BJ (cell line): ENCODE measurements around the gene DDOST. TPM values are rescaled to one million over a fixed set of nuclear protein-coding genes. Genes with fewer than 3 reads are reported as not detected.
A peak's percentile ranks its signal among the peaks of the same experiment; 100 is the strongest.

Source experiments
- CTCF ChIA-PET: fragments of 350-600 bp; formaldehyde crosslinking; extraction: SDS; loops from one replicate; lab custom pipeline; 2021; ENCODE audit warnings: antibody characterized with exemption, inconsistent platforms; lab: Yijun Ruan, JAX
- POLR2A ChIA-PET: fragments of 300-600 bp; sonication (Branson Sonifier 250); formaldehyde crosslinking; extraction: SDS; loops from one replicate; lab custom pipeline; 2021; ENCODE audit warnings: antibody characterized with exemption; lab: Charles Lee
- DNase-seq: peaks from one replicate; pipeline ENCODE4 v3.0.0-alpha.2; 2011; ENCODE audit warnings: low read depth
- H3K27me3 ChIP-seq: 2 replicates; pipeline ENCODE4 v1.6.0; 2011; ENCODE audit warnings: low read length; ENCODE audit not compliant: control insufficient read depth, insufficient read depth
- H3K36me3 ChIP-seq: 2 replicates; pipeline ENCODE4 v1.5.1; 2011; ENCODE audit warnings: low read length; ENCODE audit not compliant: control insufficient read depth, insufficient read depth
- H3K4me3 ChIP-seq: 2 replicates; pipeline ENCODE4 v1.5.1; 2011; ENCODE audit warnings: low read depth, mild to moderate bottlenecking, control low read depth, low read length
- CTCF ChIP-seq: IDR thresholded peaks from 2 replicates; pipeline ENCODE4 v1.5.1; 2011; ENCODE audit warnings: low read depth, mild to moderate bottlenecking, control low read depth, inconsistent platforms, low read length, moderate library complexity; ENCODE audit not compliant: insufficient read depth
- polyA plus RNA-seq: library from polyadenylated mRNA; depleted of rRNA; stranded (reverse); fragments of >200 nt; gene quantifications from 2 replicates; pipeline ENCODE4 v1.2.3, GENCODE V29; 2011

The DDOST gene
- polyA plus RNA-seq, 1 experiment = 581 TPM

- no peak for TF ChIP-seq CTCF
- CTCF ChIA-PET = interaction anchor here (2.1 kb wide), 1 partner anchor 492 kb away, joined by 8 read pairs; no protein-coding TSS in a partner anchor
- H3K4me3 ChIP-seq = no peak overlapping the region
- POLR2A ChIA-PET = no interaction called here
- no peak for DNase-seq
- no peaks in the 10 kb centered on the region for H3K27me3 ChIP-seq
- H3K36me3 ChIP-seq = no peaks in the 10 kb centered on the region; the same call in 1 of the 2 replicates
Measured at GRCh38 chr1:20703124-20703756, 42.1 kb upstream of the DDOST start.

DNA sequence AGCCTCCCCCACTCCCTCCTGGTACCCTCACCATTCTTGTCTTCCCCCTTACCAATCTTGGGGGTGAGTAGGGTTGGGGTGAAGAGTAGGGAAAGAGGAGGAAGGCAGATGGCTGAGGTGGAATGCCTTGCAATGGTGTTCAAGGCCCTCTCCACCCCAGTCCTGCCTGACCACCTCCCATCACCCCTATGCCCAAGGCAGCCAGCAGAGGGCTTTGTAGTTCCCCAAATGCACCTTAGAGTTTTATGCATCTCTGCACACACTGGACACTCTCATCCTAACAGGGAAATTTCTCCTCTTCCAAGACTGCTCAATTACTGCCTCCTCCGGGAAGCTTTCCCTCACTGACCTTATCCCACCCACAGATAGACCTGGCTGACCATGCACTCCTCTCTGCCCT, 41.2 kb upstream of the DDOST start:
- DNase-seq = no peak
- TF ChIP-seq CTCF = peak; percentile 62
- Histone ChIP-seq H3K4me3 (no peak overlapping the region), H3K36me3 (no peaks in the 10 kb centered on the region; the same call in 1 of the 2 replicates), H3K27me3 (no peaks in the 10 kb centered on the region)
- CTCF ChIA-PET = interaction anchor here (1.0 to 2.1 kb wide), 3 partner anchors 12 to 492 kb away, joined by 3 to 8 read pairs (median 6); no protein-coding TSS in a partner anchor
- POLR2A ChIA-PET = no interaction called here

GRCh38 chr1:20701847-20702246, 40.7 kb upstream of the DDOST start:
- Histone ChIP-seq H3K4me3 (no peak overlapping the region), H3K36me3 (no peaks in the 10 kb centered on the region; the same call in 1 of the 2 replicates), H3K27me3 (no peaks in the 10 kb centered on the region)
- POLR2A ChIA-PET = no interaction called here
- TF ChIP-seq CTCF = no peak
- DNase-seq = no peak
- CTCF ChIA-PET = interaction anchor here (1.0 to 2.1 kb wide), 3 partner anchors 13 to 493 kb away, joined by 3 to 8 read pairs (median 6); no protein-coding TSS in a partner anchor

DNA sequence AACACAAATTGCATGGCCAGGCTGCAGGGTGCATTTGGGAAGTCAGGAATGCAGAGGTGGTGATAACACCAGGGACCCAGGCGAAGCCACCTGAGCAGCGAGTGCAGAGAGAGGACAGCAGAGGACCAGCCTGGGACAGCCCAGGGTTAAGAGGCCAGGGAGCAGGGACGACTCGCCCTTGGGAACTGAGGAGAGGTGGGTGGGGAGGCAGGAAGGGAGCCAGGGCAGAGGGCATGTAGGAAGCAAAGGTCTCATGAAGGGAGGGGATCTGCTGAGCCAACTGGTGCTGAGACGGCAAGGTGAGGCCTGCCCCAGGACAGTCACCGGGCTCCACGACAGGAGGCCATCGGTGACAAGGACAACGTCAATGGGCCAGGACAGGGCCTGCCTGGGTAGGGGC, 40.3 kb upstream of the DDOST start:
- Histone ChIP-seq H3K36me3 (no peaks in the 10 kb centered on the region; the same call in 1 of the 2 replicates), H3K4me3 (no peak overlapping the region), H3K27me3 (no peaks in the 10 kb centered on the region)
- no peak for DNase-seq
- no peak for TF ChIP-seq CTCF
- ChIA-PET CTCF (interaction anchor here (1.0 to 2.1 kb wide), 3 partner anchors 13 to 493 kb away, joined by 3 to 8 read pairs (median 6); no protein-coding TSS in a partner anchor), POLR2A (no interaction called here)

GRCh38 chr1:20700636-20701215, 39.6 kb upstream of the DDOST start:
- ChIA-PET CTCF (interaction anchor here (1.0 to 9.5 kb wide), 4 partner anchors 8 to 668 kb away, joined by 3 to 147 read pairs (median 8); no protein-coding TSS in a partner anchor), POLR2A (no interaction called here)
- Histone ChIP-seq H3K27me3 (no peaks in the 10 kb centered on the region), H3K36me3 (no peaks in the 10 kb centered on the region; the same call in 1 of the 2 replicates), H3K4me3 (no peak overlapping the region)
- TF ChIP-seq CTCF = no peak
- DNase-seq = no peak
